GM12878 (cell line): ENCODE results near the gene CD7. TPM values are rescaled to one million over a fixed set of nuclear protein-coding genes. Genes with fewer than 3 reads are reported as not detected.

Experiments used
- ATF7 ChIP-seq: fragments of 450-650 bp; IDR thresholded peaks from 2 replicates; pipeline ENCODE4 v1.6.1; 2016; ENCODE audit warnings: low read depth, mild to moderate bottlenecking
- CBFB ChIP-seq: IDR thresholded peaks from 2 replicates; pipeline ENCODE4 v1.6.1; 2016; ENCODE audit warnings: antibody characterized with exemption, low read depth
- CHD2 ChIP-seq: IDR thresholded peaks from 2 replicates; pipeline ENCODE4 v1.6.1; 2011; ENCODE audit warnings: low read depth, low read length, improper control_type of control experiment, borderline replicate concordance
- CREB1 ChIP-seq: IDR thresholded peaks from 2 replicates; pipeline ENCODE4 v1.6.1; 2012; ENCODE audit warnings: low read depth, mild to moderate bottlenecking, inconsistent platforms
- E4F1 ChIP-seq: fragments of 450-650 bp; IDR thresholded peaks from 2 replicates; pipeline ENCODE4 v1.6.1; 2018; ENCODE audit warnings: borderline replicate concordance, mild to moderate bottlenecking; ENCODE audit not compliant: partially characterized antibody
- HDAC2 ChIP-seq: fragments of 200-600 bp; sonication (generic); IDR thresholded peaks from 2 replicates; pipeline ENCODE4 v1.6.1; 2017
- JUNB ChIP-seq: IDR thresholded peaks from 2 replicates; pipeline ENCODE4 v1.6.1; 2016; ENCODE audit warnings: antibody characterized with exemption, mild to moderate bottlenecking
- LARP7 ChIP-seq: fragments of 450-650 bp; IDR thresholded peaks from 2 replicates; pipeline ENCODE4 v1.6.1; 2017; ENCODE audit warnings: mild to moderate bottlenecking
- TAF1 ChIP-seq: IDR thresholded peaks from 2 replicates; pipeline ENCODE4 v1.6.1; 2011; ENCODE audit warnings: mild to moderate bottlenecking, low read depth, low read length, borderline replicate concordance
- USF2 ChIP-seq: IDR thresholded peaks from 2 replicates; pipeline ENCODE4 v1.6.1; 2011; ENCODE audit warnings: low read depth, low read length, improper control_type of control experiment, borderline replicate concordance
- polyA plus RNA-seq, 11 experiments: library from polyadenylated mRNA; depleted of rRNA in 4 of 11; unstranded in 6 of 11; stranded (reverse) in 5 of 11; fragments of >200 nt; fragmentation: Nextera tagmentation in 4 of 11; fragmentation: Illumina TruSeq in 1 of 11; extraction: Ambion mirVana in 4 of 11; extraction: Trizol in 1 of 11; gene quantifications; 1 replicate in 1 of 11; 2 replicates in 10 of 11; pipeline versions ENCODE4 v1.2.1 to v1.2.3, GENCODE V29; 2011 to 2016; ENCODE audit warnings: inconsistent platforms in 2 of 11, missing spikeins in 2 of 11, low read depth in 1 of 11
- total RNA-seq, 4 experiments: library from RNA; depleted of rRNA in 3 of 4; stranded (reverse); fragments of >200 nt in 3 of 4; fragmentation: Illumina TruSeq in 1 of 4; extraction: Trizol in 1 of 4; gene quantifications; 2 replicates each; pipeline versions ENCODE4 v1.2.1 to v1.2.3, GENCODE V29; 2013 to 2021
- TF ChIP-seq, protein P1 (sequence below): fragments of 450-650 bp; IDR thresholded peaks from 2 replicates; pipeline ENCODE4 v1.6.1; 2017; ENCODE audit warnings: mild to moderate bottlenecking, moderate library complexity
- TF ChIP-seq, protein P2 (sequence below): fragments of 450-650 bp; IDR thresholded peaks from 2 replicates; pipeline ENCODE4 v1.6.1; 2017; ENCODE audit warnings: mild to moderate bottlenecking, moderate library complexity
- TF ChIP-seq, protein P3 (sequence below): fragments of 450-650 bp; formaldehyde crosslinking; IDR thresholded peaks from 2 replicates; pipeline ENCODE4 v1.4.0; 2022; ENCODE audit warnings: mild to moderate bottlenecking, moderate library complexity

The CD7 gene
- total and polyA plus RNA-seq, 10 of the 15 experiments (the other 5 are each of a cell fraction or from before 2014, with no cell fraction given), result 0.33 TPM; not detected in 9

DNA sequence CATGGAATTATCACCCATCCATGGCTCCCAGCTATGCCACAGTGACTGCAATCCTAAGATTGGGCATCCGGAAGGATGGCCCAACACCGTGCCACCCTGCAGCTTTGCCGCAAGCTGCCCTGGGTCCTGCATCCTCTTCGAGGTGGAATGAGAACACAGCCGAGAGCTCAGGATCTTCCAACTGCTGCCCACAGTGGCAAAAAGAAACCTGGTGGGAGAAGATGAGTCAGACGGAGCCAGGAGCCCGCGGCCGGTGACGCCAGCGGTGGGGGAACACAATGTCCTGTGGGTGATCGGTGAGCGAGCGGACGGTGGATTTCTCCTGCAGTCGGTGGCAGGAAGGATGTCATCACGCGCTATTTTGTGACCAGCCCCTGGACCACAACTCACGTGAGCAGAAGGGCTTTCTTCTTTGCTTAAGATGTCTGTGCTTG, 20.1 kb downstream of the CD7 start (continued):
- TF ChIP-seq, protein P1, sequence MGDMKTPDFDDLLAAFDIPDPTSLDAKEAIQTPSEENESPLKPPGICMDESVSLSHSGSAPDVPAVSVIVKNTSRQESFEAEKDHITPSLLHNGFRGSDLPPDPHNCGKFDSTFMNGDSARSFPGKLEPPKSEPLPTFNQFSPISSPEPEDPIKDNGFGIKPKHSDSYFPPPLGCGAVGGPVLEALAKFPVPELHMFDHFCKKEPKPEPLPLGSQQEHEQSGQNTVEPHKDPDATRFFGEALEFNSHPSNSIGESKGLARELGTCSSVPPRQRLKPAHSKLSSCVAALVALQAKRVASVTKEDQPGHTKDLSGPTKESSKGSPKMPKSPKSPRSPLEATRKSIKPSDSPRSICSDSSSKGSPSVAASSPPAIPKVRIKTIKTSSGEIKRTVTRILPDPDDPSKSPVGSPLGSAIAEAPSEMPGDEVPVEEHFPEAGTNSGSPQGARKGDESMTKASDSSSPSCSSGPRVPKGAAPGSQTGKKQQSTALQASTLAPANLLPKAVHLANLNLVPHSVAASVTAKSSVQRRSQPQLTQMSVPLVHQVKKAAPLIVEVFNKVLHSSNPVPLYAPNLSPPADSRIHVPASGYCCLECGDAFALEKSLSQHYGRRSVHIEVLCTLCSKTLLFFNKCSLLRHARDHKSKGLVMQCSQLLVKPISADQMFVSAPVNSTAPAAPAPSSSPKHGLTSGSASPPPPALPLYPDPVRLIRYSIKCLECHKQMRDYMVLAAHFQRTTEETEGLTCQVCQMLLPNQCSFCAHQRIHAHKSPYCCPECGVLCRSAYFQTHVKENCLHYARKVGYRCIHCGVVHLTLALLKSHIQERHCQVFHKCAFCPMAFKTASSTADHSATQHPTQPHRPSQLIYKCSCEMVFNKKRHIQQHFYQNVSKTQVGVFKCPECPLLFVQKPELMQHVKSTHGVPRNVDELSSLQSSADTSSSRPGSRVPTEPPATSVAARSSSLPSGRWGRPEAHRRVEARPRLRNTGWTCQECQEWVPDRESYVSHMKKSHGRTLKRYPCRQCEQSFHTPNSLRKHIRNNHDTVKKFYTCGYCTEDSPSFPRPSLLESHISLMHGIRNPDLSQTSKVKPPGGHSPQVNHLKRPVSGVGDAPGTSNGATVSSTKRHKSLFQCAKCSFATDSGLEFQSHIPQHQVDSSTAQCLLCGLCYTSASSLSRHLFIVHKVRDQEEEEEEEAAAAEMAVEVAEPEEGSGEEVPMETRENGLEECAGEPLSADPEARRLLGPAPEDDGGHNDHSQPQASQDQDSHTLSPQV, result peak; percentile 60; the same call in 1 of the 2 replicates
- TF ChIP-seq E4F1, result no peak
- TF ChIP-seq CREB1, result peak; percentile 81
- TF ChIP-seq, protein P2, sequence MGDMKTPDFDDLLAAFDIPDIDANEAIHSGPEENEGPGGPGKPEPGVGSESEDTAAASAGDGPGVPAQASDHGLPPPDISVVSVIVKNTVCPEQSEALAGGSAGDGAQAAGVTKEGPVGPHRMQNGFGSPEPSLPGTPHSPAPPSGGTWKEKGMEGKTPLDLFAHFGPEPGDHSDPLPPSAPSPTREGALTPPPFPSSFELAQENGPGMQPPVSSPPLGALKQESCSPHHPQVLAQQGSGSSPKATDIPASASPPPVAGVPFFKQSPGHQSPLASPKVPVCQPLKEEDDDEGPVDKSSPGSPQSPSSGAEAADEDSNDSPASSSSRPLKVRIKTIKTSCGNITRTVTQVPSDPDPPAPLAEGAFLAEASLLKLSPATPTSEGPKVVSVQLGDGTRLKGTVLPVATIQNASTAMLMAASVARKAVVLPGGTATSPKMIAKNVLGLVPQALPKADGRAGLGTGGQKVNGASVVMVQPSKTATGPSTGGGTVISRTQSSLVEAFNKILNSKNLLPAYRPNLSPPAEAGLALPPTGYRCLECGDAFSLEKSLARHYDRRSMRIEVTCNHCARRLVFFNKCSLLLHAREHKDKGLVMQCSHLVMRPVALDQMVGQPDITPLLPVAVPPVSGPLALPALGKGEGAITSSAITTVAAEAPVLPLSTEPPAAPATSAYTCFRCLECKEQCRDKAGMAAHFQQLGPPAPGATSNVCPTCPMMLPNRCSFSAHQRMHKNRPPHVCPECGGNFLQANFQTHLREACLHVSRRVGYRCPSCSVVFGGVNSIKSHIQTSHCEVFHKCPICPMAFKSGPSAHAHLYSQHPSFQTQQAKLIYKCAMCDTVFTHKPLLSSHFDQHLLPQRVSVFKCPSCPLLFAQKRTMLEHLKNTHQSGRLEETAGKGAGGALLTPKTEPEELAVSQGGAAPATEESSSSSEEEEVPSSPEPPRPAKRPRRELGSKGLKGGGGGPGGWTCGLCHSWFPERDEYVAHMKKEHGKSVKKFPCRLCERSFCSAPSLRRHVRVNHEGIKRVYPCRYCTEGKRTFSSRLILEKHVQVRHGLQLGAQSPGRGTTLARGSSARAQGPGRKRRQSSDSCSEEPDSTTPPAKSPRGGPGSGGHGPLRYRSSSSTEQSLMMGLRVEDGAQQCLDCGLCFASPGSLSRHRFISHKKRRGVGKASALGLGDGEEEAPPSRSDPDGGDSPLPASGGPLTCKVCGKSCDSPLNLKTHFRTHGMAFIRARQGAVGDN, result no peak; the same call in 1 of the 2 replicates
- TF ChIP-seq CBFB, result peak; percentile 63; the same call in 1 of the 2 replicates
- TF ChIP-seq CHD2, result peak; percentile 78
- TF ChIP-seq JUNB, result peak; percentile 50; the same call in 1 of the 2 replicates
- TF ChIP-seq HDAC2, result no peak
- peak; percentile 47; the same call in 1 of the 2 replicates for TF ChIP-seq USF2
- 0 out of 2 replicates have a peak, but pooled peaks have one; percentile 30 for TF ChIP-seq TAF1
- peak; percentile 89 for TF ChIP-seq ATF7
- TF ChIP-seq, protein P3, sequence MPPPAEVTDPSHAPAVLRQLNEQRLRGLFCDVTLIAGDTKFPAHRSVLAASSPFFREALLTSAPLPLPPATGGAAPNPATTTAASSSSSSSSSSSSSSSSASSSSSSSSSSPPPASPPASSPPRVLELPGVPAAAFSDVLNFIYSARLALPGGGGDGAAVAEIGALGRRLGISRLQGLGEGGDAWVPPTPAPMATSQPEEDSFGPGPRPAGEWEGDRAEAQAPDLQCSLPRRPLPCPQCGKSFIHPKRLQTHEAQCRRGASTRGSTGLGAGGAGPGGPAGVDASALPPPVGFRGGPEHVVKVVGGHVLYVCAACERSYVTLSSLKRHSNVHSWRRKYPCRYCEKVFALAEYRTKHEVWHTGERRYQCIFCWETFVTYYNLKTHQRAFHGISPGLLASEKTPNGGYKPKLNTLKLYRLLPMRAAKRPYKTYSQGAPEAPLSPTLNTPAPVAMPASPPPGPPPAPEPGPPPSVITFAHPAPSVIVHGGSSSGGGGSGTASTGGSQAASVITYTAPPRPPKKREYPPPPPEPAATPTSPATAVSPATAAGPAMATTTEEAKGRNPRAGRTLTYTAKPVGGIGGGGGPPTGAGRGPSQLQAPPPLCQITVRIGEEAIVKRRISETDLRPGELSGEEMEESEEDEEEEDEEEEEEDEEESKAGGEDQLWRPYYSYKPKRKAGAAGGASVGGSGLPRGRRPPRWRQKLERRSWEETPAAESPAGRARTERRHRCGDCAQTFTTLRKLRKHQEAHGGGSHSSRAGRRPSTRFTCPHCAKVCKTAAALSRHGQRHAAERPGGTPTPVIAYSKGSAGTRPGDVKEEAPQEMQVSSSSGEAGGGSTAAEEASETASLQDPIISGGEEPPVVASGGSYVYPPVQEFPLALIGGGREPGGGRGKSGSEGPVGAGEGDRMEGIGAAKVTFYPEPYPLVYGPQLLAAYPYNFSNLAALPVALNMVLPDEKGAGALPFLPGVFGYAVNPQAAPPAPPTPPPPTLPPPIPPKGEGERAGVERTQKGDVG, result no peak
- no peak for TF ChIP-seq LARP7
